Activated T-helper 9 cell treated with anti-CD3 and anti-CD28 coated beads, Interleukin-2, amount 50 U/mL, for 16 hours (primary cell): ENCODE measurements around the gene VEPH1.

Source experiments
- DNase-seq: peaks from one replicate; pipeline ENCODE4 v3.0.0-alpha.2; 2020; ENCODE audit warnings: low read depth

The VEPH1 gene

GRCh38 chr3:157523814-157524213 lies 20.6 kb upstream of the VEPH1 start:
- DNase-seq = no peak

- no peak for DNase-seq
These were observed 19.4 kb upstream of the VEPH1 start for GRCh38 chr3:157522648-157523047.

- DNase-seq = no peak
These were observed 17.4 kb upstream of the VEPH1 start for GRCh38 chr3:157520485-157521150.

- no peak for DNase-seq
These were observed 15.7 kb upstream of the VEPH1 start for GRCh38 chr3:157518881-157519280.

GRCh38 chr3:157516928-157517327 lies 13.7 kb upstream of the VEPH1 start:
- DNase-seq = no peak

GRCh38 chr3:157515398-157515797 lies 12.2 kb upstream of the VEPH1 start:
- no peak for DNase-seq

GRCh38 chr3:157514371-157514895 lies 11.2 kb upstream of the VEPH1 start:
- DNase-seq = no peak

- DNase-seq = no peak
These were observed 10.4 kb upstream of the VEPH1 start for GRCh38 chr3:157513585-157513984.

GRCh38 chr3:157512534-157512933 lies 9.3 kb upstream of the VEPH1 start:
- no peak for DNase-seq

- DNase-seq = no peak
These were observed 5.2 kb upstream of the VEPH1 start for GRCh38 chr3:157508461-157508860.

- DNase-seq = no peak
These were observed 1.4 kb downstream of the VEPH1 start for GRCh38 chr3:157501863-157502262.

- no peak for DNase-seq
These were observed 3.0 kb downstream of the VEPH1 start for GRCh38 chr3:157500232-157500631.

GRCh38 chr3:157499342-157499963 lies 3.8 kb downstream of the VEPH1 start:
- no peak for DNase-seq

GRCh38 chr3:157498371-157498770 lies 4.8 kb downstream of the VEPH1 start:
- no peak for DNase-seq

GRCh38 chr3:157495846-157496245 lies 7.4 kb downstream of the VEPH1 start:
- no peak for DNase-seq

GRCh38 chr3:157494581-157495281 lies 8.5 kb downstream of the VEPH1 start:
- no peak for DNase-seq

GRCh38 chr3:157493627-157494550 lies 9.3 kb downstream of the VEPH1 start:
- DNase-seq = no peak

- DNase-seq = no peak
These were observed 12.1 kb downstream of the VEPH1 start for GRCh38 chr3:157491136-157491535.

GRCh38 chr3:157488144-157488543 lies 15.1 kb downstream of the VEPH1 start:
- no peak for DNase-seq

GRCh38 chr3:157487339-157487738 lies 15.9 kb downstream of the VEPH1 start:
- DNase-seq = no peak

- no peak for DNase-seq
These were observed 23.6 kb downstream of the VEPH1 start for GRCh38 chr3:157479464-157480243.
